ENCODE results near the gene JCHAIN. TPM values are rescaled to one million over a fixed set of nuclear protein-coding genes. Genes with fewer than 3 reads are reported as not detected.
"Not testable (repeated sequence)": the region's sequence is repeated elsewhere in the genome, so short reads cannot be mapped to it uniquely, and the experiment has no call there.

The JCHAIN gene
- total and polyA plus RNA-seq, 7 donors, result 0.13 to 3.0 (median 0.73) TPM

- Histone ChIP-seq H3K27ac (no peak overlapping the region), H3K36me3 (ENCODE audit: insufficient read depth in 1 of 2, low read depth in 1 of 2) (peaks cover 0 to 33% of the 10 kb centered on the region in 2 donors), H3K4me3 (no peak overlapping the region), H3K27me3 (ENCODE audit: insufficient read depth in 3 of 3, low read length in 2 of 3) (no peaks in the 10 kb centered on the region), H3K9me3 (no peaks in the 10 kb centered on the region), H3K4me1 (peaks cover 36% of the 10 kb centered on the region)
- ATAC-seq (no peak), DNase-seq (no peak)
- TF ChIP-seq, protein P1, sequence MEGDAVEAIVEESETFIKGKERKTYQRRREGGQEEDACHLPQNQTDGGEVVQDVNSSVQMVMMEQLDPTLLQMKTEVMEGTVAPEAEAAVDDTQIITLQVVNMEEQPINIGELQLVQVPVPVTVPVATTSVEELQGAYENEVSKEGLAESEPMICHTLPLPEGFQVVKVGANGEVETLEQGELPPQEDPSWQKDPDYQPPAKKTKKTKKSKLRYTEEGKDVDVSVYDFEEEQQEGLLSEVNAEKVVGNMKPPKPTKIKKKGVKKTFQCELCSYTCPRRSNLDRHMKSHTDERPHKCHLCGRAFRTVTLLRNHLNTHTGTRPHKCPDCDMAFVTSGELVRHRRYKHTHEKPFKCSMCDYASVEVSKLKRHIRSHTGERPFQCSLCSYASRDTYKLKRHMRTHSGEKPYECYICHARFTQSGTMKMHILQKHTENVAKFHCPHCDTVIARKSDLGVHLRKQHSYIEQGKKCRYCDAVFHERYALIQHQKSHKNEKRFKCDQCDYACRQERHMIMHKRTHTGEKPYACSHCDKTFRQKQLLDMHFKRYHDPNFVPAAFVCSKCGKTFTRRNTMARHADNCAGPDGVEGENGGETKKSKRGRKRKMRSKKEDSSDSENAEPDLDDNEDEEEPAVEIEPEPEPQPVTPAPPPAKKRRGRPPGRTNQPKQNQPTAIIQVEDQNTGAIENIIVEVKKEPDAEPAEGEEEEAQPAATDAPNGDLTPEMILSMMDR (IDR thresholded peaks at IDR 0.05), result no peak
- WGBS, 3 donors, result 78 to 100% (median 79%) methylated on average over 1 of the region's 1 CpG
- intact Hi-C loops (cut with DNase I), result no loop called here
Observed at GRCh38 chr4:70691661-70692060, 25.4 kb upstream of the JCHAIN start.

GRCh38 chr4:70688795-70689231, 22.5 kb upstream of the JCHAIN start:
- H3K4me3 ChIP-seq, result peak overlapping the region; percentile 92
- intact Hi-C loops (cut with DNase I), result loop anchor here (1.0 to 10.0 kb wide), 7 partner anchors 16 to 303 kb away; partner anchors contain the start of genes DCK (in 1 of the 2), GRSF1 (in 1 of the 2) and MOB1B (in 1 of the 2)
- DNase-seq, result no peak
- TF ChIP-seq, protein P1 (IDR thresholded peaks at IDR 0.05), result no peak
- peaks cover 36% of the 10 kb centered on the region for H3K4me1 ChIP-seq
- ATAC-seq, result peak in 3 of 4 donors; percentile 4 to 23 (median 15)
- H3K27ac ChIP-seq, result peak overlapping the region; percentile 97
- no peaks in the 10 kb centered on the region for H3K27me3 ChIP-seq (ENCODE audit: insufficient read depth in 3 of 3, low read length in 2 of 3)
- WGBS, 3 donors, result 1 to 2% (median 1%) methylated on average over 19 of the region's 19 CpGs
- peaks cover 0 to 33% of the 10 kb centered on the region in 2 donors for H3K36me3 ChIP-seq (ENCODE audit: insufficient read depth in 1 of 2, low read depth in 1 of 2)
- no peaks in the 10 kb centered on the region for H3K9me3 ChIP-seq

- TF ChIP-seq, protein P1 (IDR thresholded peaks at IDR 0.05), result peak; percentile 96
- Histone ChIP-seq H3K27me3 (ENCODE audit: insufficient read depth in 3 of 3, low read length in 2 of 3) (peaks cover 0 to under 1% (median 0%) of the 10 kb centered on the region in 3 donors), H3K9me3 (no peaks in the 10 kb centered on the region), H3K27ac (peak within 1 kb of the TSS; percentile 97), H3K36me3 (ENCODE audit: insufficient read depth in 1 of 2, low read depth in 1 of 2) (peaks cover 0 to 29% of the 10 kb centered on the region in 2 donors), H3K4me3 (peak within 1 kb of the TSS; percentile 92), H3K4me1 (peaks cover 36% of the 10 kb centered on the region)
- WGBS, 3 donors, result 0% methylated on average over 70 of the region's 70 CpGs
- intact Hi-C loops (cut with DNase I), result loop anchor here (1.0 to 10.0 kb wide), 7 partner anchors 17 to 304 kb away; partner anchors contain the start of genes DCK (in 1 of the 2), GRSF1 (in 1 of the 2) and MOB1B (in 1 of the 2)
- DNase-seq (peak; percentile 93 to 98), ATAC-seq (peak; percentile 96 to 98 (median 97))
Observed at GRCh38 chr4:70687821-70688794, 21.8 kb upstream of the JCHAIN start, which contains the start of gene UTP3. Gene UTP3, plus strand, starts transcription at chr4:70688532. Its CDS starts 146 bp downstream, at chr4:70688678.

GRCh38 chr4:70687392-70687791, 21.1 kb upstream of the JCHAIN start:
- Histone ChIP-seq H3K36me3 (ENCODE audit: insufficient read depth in 1 of 2, low read depth in 1 of 2) (peaks cover 0 to 23% of the 10 kb centered on the region in 2 donors), H3K9me3 (no peaks in the 10 kb centered on the region), H3K27ac (peak overlapping the region; percentile 97), H3K4me3 (peak overlapping the region; percentile 92), H3K4me1 (peaks cover 36% of the 10 kb centered on the region), H3K27me3 (ENCODE audit: insufficient read depth in 3 of 3, low read length in 2 of 3) (peaks cover 0 to 2% (median 0%) of the 10 kb centered on the region in 3 donors)
- ATAC-seq (peak in 1 of 4 donors; percentile 31), DNase-seq (peak in 1 of 2 donors; percentile 54)
- TF ChIP-seq, protein P1 (IDR thresholded peaks at IDR 0.05), result no peak
- 60 to 66% (median 65%) methylated on average over 13 of the region's 13 CpGs for WGBS, 3 donors
- intact Hi-C loops (cut with DNase I), result loop anchor here (5.0 to 10.0 kb wide), 5 partner anchors 35 to 305 kb away; partner anchors contain the start of genes DCK (in 1 of the 2) and MOB1B (in 1 of the 2)

DNA sequence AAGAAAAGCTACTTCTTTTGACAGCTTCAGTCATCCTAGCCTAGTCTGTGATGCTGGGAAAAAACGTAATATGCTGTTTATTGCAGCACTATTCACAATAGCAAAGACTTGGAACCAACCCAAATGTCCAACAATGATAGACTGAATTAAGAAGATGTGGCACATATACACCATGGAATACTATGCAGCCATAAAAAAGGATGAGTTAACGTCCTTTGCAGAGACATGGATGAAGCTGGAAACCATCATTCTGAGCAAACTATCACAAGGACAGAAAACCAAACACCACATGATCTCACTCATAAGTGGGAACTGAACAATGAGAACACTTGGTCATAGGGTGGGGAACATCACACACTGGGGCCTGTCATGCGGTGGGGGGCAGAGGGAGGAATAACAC, 15.8 kb upstream of the JCHAIN start:
- H3K36me3 ChIP-seq (ENCODE audit: insufficient read depth in 1 of 2, low read depth in 1 of 2); ATAC-seq; H3K4me3 ChIP-seq; H3K4me1 ChIP-seq; H3K9me3 ChIP-seq; H3K27ac ChIP-seq; H3K27me3 ChIP-seq (ENCODE audit: insufficient read depth in 3 of 3, low read length in 2 of 3); DNase-seq: not testable (repeated sequence)
- intact Hi-C loops (cut with DNase I), result loop anchor here in 1 of 2 donors (10.0 kb wide), 2 partner anchors 77 to 223 kb away; partner anchors contain the start of gene MOB1B
- WGBS, 3 donors, result 85 to 87% (median 86%) methylated on average over 3 of the region's 3 CpGs

Measured in psoas muscle (tissue), 8 donors.